Measurements from ENCODE around the gene SLC24A3.

SLC24A3 gene

DNA sequence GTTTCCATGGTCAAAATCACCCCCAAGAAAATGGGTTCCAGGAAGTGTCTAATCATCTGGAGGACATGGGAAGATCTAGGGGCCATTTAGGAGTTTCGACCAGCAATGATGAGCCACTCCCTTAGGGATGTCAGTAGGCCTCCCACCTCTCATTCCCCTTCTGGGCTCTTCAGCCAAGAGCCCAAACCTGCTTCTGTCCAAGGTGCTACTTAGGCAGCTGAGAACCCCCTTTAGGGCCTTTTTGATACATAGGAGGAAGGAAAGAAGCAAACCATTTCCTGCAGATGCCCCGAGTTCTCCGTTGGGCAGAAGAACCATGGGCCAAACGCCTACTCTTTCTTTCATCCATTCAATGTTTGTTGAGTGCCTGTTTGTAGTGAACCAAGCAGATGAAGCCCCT lies 404.2 kb downstream of the SLC24A3 start (continued):
- no peak for TF ChIP-seq SETDB1 (IDR thresholded peaks at IDR 0.05; ENCODE audit: insufficient read length, low read length)
- TF ChIP-seq, protein P1, sequence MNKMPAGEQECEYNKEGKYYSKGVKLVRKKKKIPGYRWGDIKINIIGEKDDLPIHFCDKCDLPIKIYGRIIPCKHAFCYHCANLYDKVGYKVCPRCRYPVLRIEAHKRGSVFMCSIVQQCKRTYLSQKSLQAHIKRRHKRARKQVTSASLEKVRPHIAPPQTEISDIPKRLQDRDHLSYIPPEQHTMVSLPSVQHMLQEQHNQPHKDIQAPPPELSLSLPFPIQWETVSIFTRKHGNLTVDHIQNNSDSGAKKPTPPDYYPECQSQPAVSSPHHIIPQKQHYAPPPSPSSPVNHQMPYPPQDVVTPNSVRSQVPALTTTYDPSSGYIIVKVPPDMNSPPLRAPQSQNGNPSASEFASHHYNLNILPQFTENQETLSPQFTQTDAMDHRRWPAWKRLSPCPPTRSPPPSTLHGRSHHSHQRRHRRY (tag by site-specific recombination; IDR thresholded peaks at IDR 0.05) = no peak

DNA sequence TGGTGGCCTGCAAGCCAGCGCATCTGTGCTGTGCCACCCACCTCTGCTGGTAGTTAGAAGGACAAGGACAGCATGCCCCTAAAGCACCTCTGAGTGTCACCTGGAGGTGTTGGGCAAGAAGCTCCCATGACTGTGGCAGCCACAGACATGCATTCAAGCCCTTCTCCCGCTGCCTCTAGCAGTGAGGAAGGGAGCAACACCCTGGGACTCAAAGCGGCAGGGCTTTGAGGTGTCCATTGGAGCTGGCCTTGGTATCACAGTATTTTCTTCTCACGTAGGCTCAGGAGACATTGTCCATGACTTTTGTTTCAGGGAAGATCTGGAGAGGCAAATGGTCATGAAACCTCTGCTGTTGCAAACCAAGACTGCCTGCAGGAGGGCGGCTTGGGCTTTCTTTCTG lies 404.8 kb downstream of the SLC24A3 start:
- no peaks in the 10 kb centered on the region for H3K4me1 ChIP-seq (ENCODE audit: control insufficient read depth, insufficient read depth, low read length)
- H3K36me3 ChIP-seq (ENCODE audit: control insufficient read depth in 2 of 2, insufficient read depth in 1 of 2, low read length in 2 of 2) = no peaks in the 10 kb centered on the region
- no peak overlapping the region for H3K27ac ChIP-seq (ENCODE audit: extremely low read depth, low read depth, low read length)
- H3K9me3 ChIP-seq (ENCODE audit: control insufficient read depth, insufficient read depth, low read depth, low read length) = no peaks in the 10 kb centered on the region
- CTCF ChIA-PET = interaction anchor here (0.9 to 1.0 kb wide), 3 partner anchors 10 to 45 kb away, joined by 3 to 4 read pairs (median 3); no protein-coding TSS in a partner anchor
- no peak overlapping the region for H3K4me3 ChIP-seq (ENCODE audit: low read depth, low read length)
- POLR2A ChIA-PET = no interaction called here
- TF ChIP-seq ZNF19 (tag by site-specific recombination; IDR thresholded peaks at IDR 0.05; ENCODE audit: low read depth) = no peak
- TF ChIP-seq, protein P2, sequence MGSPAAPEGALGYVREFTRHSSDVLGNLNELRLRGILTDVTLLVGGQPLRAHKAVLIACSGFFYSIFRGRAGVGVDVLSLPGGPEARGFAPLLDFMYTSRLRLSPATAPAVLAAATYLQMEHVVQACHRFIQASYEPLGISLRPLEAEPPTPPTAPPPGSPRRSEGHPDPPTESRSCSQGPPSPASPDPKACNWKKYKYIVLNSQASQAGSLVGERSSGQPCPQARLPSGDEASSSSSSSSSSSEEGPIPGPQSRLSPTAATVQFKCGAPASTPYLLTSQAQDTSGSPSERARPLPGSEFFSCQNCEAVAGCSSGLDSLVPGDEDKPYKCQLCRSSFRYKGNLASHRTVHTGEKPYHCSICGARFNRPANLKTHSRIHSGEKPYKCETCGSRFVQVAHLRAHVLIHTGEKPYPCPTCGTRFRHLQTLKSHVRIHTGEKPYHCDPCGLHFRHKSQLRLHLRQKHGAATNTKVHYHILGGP (tag by site-specific recombination; IDR thresholded peaks at IDR 0.05) = no peak
- TF ChIP-seq ZNF701 (tag by site-specific recombination; IDR thresholded peaks at IDR 0.05) = no peak
- TF ChIP-seq EGR2 (tag by site-specific recombination; IDR thresholded peaks at IDR 0.05; ENCODE audit: low read depth) = no peak

DNA sequence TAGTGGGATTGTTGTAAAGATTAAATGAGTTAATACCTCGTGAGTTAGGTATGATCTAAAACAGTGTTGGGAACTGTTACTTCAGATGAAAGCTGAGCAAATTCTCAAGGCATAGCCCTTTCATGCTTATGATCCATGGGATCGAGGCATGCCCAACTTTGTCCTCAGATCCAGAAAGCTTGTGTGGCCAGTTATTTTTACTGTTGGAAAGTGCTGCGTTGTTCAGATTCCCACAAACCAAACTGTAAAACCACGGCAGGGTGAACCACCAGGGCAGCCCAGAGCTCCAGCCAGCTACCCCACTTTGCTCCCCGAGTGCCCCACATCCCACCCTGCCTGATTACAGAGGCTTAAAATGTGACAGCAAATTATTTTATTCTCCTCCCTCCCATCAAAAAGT lies 406.3 kb downstream of the SLC24A3 start:
- Histone ChIP-seq H3K27ac (ENCODE audit: extremely low read depth, low read depth, low read length) (no peak overlapping the region), H3K4me1 (ENCODE audit: control insufficient read depth, insufficient read depth, low read length) (no peaks in the 10 kb centered on the region), H3K9me3 (ENCODE audit: control insufficient read depth, insufficient read depth, low read depth, low read length) (no peaks in the 10 kb centered on the region), H3K36me3 (ENCODE audit: control insufficient read depth in 2 of 2, insufficient read depth in 1 of 2, low read length in 2 of 2) (no peaks in the 10 kb centered on the region), H3K4me3 (ENCODE audit: low read depth, low read length) (no peak overlapping the region)
- TF ChIP-seq KLF16 (tag by site-specific recombination; IDR thresholded peaks at IDR 0.05) (no peak), ZNF624 (tag by site-specific recombination; IDR thresholded peaks at IDR 0.05) (no peak), ZNF266 (tag by site-specific recombination; IDR thresholded peaks at IDR 0.05; ENCODE audit: low read depth) (no peak), KLF10 (tag by site-specific recombination; IDR thresholded peaks at IDR 0.05) (no peak), YY2 (tag by site-specific recombination; IDR thresholded peaks at IDR 0.05) (no peak), IKZF3 (tag by site-specific recombination; IDR thresholded peaks at IDR 0.05) (no peak), ZNF623 (tag by site-specific recombination; IDR thresholded peaks at IDR 0.05) (no peak), ZNF2 (tag by site-specific recombination; IDR thresholded peaks at IDR 0.05) (no peak)
- TF ChIP-seq, protein P3, sequence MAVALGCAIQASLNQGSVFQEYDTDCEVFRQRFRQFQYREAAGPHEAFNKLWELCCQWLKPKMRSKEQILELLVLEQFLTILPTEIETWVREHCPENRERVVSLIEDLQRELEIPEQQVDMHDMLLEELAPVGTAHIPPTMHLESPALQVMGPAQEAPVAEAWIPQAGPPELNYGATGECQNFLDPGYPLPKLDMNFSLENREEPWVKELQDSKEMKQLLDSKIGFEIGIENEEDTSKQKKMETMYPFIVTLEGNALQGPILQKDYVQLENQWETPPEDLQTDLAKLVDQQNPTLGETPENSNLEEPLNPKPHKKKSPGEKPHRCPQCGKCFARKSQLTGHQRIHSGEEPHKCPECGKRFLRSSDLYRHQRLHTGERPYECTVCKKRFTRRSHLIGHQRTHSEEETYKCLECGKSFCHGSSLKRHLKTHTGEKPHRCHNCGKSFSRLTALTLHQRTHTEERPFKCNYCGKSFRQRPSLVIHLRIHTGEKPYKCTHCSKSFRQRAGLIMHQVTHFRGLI (tag by site-specific recombination; IDR thresholded peaks at IDR 0.05) = no peak
- TF ChIP-seq, protein P2 (tag by site-specific recombination; IDR thresholded peaks at IDR 0.05) = no peak
- TF ChIP-seq, protein P4, sequence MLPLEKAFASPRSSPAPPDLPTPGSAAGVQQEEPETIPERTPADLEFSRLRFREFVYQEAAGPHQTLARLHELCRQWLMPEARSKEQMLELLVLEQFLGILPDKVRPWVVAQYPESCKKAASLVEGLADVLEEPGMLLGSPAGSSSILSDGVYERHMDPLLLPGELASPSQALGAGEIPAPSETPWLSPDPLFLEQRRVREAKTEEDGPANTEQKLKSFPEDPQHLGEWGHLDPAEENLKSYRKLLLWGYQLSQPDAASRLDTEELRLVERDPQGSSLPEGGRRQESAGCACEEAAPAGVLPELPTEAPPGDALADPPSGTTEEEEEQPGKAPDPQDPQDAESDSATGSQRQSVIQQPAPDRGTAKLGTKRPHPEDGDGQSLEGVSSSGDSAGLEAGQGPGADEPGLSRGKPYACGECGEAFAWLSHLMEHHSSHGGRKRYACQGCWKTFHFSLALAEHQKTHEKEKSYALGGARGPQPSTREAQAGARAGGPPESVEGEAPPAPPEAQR (tag by site-specific recombination; IDR thresholded peaks at IDR 0.05) = no peak
- ChIA-PET POLR2A (no interaction called here), CTCF (interaction anchor here (1.0 kb wide), 2 partner anchors 17 to 35 kb away, joined by 4 read pairs; no protein-coding TSS in a partner anchor)
